Tibial nerve (tissue), 4 donors: ENCODE data around the gene TAF12. TPM values are rescaled to one million over a fixed set of nuclear protein-coding genes. Genes with fewer than 3 reads are reported as not detected.

Source experiments
- DNase-seq, 2 donors: peaks; one replicate each; pipeline ENCODE4 v3.0.0-alpha.2; 2019; ENCODE audit warnings: low spot score in 2 of 2
- H3K27ac ChIP-seq, 4 donors: fragments of 200-600 bp; sonication (generic) in 3 of 4; one replicate each; pipeline ENCODE4 v1.5.1; 2017 to 2019; ENCODE audit warnings: mild to moderate bottlenecking in 1 of 4
- H3K27me3 ChIP-seq, 2 donors: fragments of 200-600 bp; sonication (generic) in 1 of 2; one replicate each; pipeline versions ENCODE4 v1.5.1 to v1.6.0; 2017 to 2019
- H3K36me3 ChIP-seq, 3 donors: fragments of 200-600 bp; sonication (generic); one replicate each; pipeline ENCODE4 v1.5.1; 2018 to 2019
- H3K4me1 ChIP-seq, 4 donors: fragments of 200-600 bp; sonication (generic) in 3 of 4; one replicate each; pipeline ENCODE4 v1.5.1; 2017 to 2019
- H3K4me3 ChIP-seq, 4 donors: fragments of 200-600 bp; sonication (generic) in 3 of 4; one replicate each; pipeline ENCODE4 v1.5.1; 2017 to 2019; ENCODE audit warnings: mild to moderate bottlenecking in 1 of 4, moderate library complexity in 1 of 4
- H3K9me3 ChIP-seq, 4 donors: fragments of 200-600 bp; sonication (generic) in 3 of 4; one replicate each; pipeline ENCODE4 v1.5.1; 2017 to 2019
- CTCF ChIP-seq, 5 experiments: fragments of 200-600 bp in 3 of 5; fragments of 450-650 bp in 2 of 5; sonication (generic) in 3 of 5; IDR thresholded peaks; one replicate each; pipeline ENCODE4 v1.5.1; 2016 to 2019; ENCODE audit warnings: antibody characterized with exemption in 5 of 5, mild to moderate bottlenecking in 3 of 5, moderate library complexity in 2 of 5
- EP300 ChIP-seq, 2 donors: sonication (generic); formaldehyde crosslinking; IDR thresholded peaks; one replicate each; pipeline ENCODE4 v1.6.1; 2017; ENCODE audit warnings: antibody characterized with exemption in 2 of 2, mild to moderate bottlenecking in 1 of 2
- POLR2A ChIP-seq, 2 donors: fragments of 450-650 bp; IDR thresholded peaks; one replicate each; pipeline ENCODE4 v1.6.1; 2017; ENCODE audit warnings: antibody characterized with exemption in 2 of 2, mild to moderate bottlenecking in 2 of 2, moderate library complexity in 2 of 2
- WGBS, 2 donors: methylation state at CpG; one replicate each; pipeline ENCODE4 v1.1.5; 2018; 5-methylcytosine and 5-hydroxymethylcytosine counted together
- total RNA-seq, 4 donors: library from RNA; depleted of rRNA; stranded (reverse); fragments of >200 nt; gene quantifications; one replicate each; pipeline ENCODE4 v1.1.0, GENCODE V29; 2016

TAF12 gene
- total RNA-seq, 4 donors from 2014 or later = 14.3 to 25.8 (median 24.0) TPM

- Histone ChIP-seq H3K27ac (no peak overlapping the region), H3K4me1 (no peaks in the 10 kb centered on the region), H3K36me3 (peaks cover 0 to 100% (median 31%) of the 10 kb centered on the region in 3 donors), H3K9me3 (no peaks in the 10 kb centered on the region), H3K27me3 (no peaks in the 10 kb centered on the region), H3K4me3 (no peak overlapping the region)
- 88 to 91% methylated on average over 4 of the region's 4 CpGs for WGBS, 2 donors
- DNase-seq = no peak
- TF ChIP-seq CTCF (IDR thresholded peaks at IDR 0.05) (no peak), EP300 (IDR thresholded peaks at IDR 0.05) (no peak), POLR2A (IDR thresholded peaks at IDR 0.05) (no peak)
Observed at GRCh38 chr1:28571911-28572310, 71.0 kb downstream of the TAF12 start.

- peaks cover 0 to 100% (median 27%) of the 10 kb centered on the region in 3 donors for H3K36me3 ChIP-seq
- H3K27me3 ChIP-seq = no peaks in the 10 kb centered on the region
- WGBS, 2 donors = 74 to 80% methylated on average over 2 of the region's 2 CpGs
- TF ChIP-seq EP300 (IDR thresholded peaks at IDR 0.05) (no peak), POLR2A (IDR thresholded peaks at IDR 0.05) (no peak), CTCF (IDR thresholded peaks at IDR 0.05) (no peak)
- no peaks in the 10 kb centered on the region for H3K4me1 ChIP-seq
- H3K27ac ChIP-seq = no peak overlapping the region
- H3K9me3 ChIP-seq = no peaks in the 10 kb centered on the region
- no peak for DNase-seq
- no peak overlapping the region for H3K4me3 ChIP-seq
Observed at GRCh38 chr1:28566931-28567330, 75.9 kb downstream of the TAF12 start.

- Histone ChIP-seq H3K27me3 (no peaks in the 10 kb centered on the region), H3K4me3 (no peak overlapping the region), H3K27ac (no peak overlapping the region), H3K4me1 (no peaks in the 10 kb centered on the region), H3K36me3 (peaks cover 0 to 100% (median 35%) of the 10 kb centered on the region in 3 donors), H3K9me3 (no peaks in the 10 kb centered on the region)
- TF ChIP-seq POLR2A (IDR thresholded peaks at IDR 0.05) (no peak), EP300 (IDR thresholded peaks at IDR 0.05) (no peak), CTCF (IDR thresholded peaks at IDR 0.05) (no peak)
- DNase-seq = no peak
- WGBS, 2 donors = 94 to 98% methylated on average over 6 of the region's 6 CpGs
Observed at GRCh38 chr1:28565726-28566125, 77.1 kb downstream of the TAF12 start.

GRCh38 chr1:28565040-28565439, 77.8 kb downstream of the TAF12 start:
- peaks cover 0 to 100% (median 36%) of the 10 kb centered on the region in 3 donors for H3K36me3 ChIP-seq

GRCh38 chr1:28564310-28564709, 78.6 kb downstream of the TAF12 start:
- Histone ChIP-seq H3K4me3 (no peak overlapping the region), H3K4me1 (no peaks in the 10 kb centered on the region), H3K27me3 (no peaks in the 10 kb centered on the region), H3K9me3 (no peaks in the 10 kb centered on the region), H3K36me3 (peaks cover 0 to 100% (median 33%) of the 10 kb centered on the region in 3 donors), H3K27ac (no peak overlapping the region)
- no peak for DNase-seq
- no peak for TF ChIP-seq CTCF (IDR thresholded peaks at IDR 0.05)
- no peak for TF ChIP-seq EP300 (IDR thresholded peaks at IDR 0.05)
- no peak for TF ChIP-seq POLR2A (IDR thresholded peaks at IDR 0.05)

More at GRCh38 chr1:28565040-28565439, 77.8 kb downstream of the TAF12 start:
- no peak for DNase-seq
- H3K4me1 ChIP-seq = no peaks in the 10 kb centered on the region
- H3K27ac ChIP-seq = no peak overlapping the region
- no peaks in the 10 kb centered on the region for H3K27me3 ChIP-seq
- H3K4me3 ChIP-seq = no peak overlapping the region
- H3K9me3 ChIP-seq = no peaks in the 10 kb centered on the region
- TF ChIP-seq CTCF (IDR thresholded peaks at IDR 0.05) = no peak
- TF ChIP-seq POLR2A (IDR thresholded peaks at IDR 0.05) = no peak
- TF ChIP-seq EP300 (IDR thresholded peaks at IDR 0.05) = no peak
- 95 to 96% methylated on average over 7 of the region's 7 CpGs for WGBS, 2 donors
